Body of pancreas (tissue), 4 donors: ENCODE results near the gene OR10H3.

Source experiments
- POLR2A ChIP-seq, 3 donors: fragments of 450-650 bp; IDR thresholded peaks; one replicate each; pipeline ENCODE4 v1.6.1; 2016; ENCODE audit warnings: antibody characterized with exemption in 3 of 3, mild to moderate bottlenecking in 2 of 3
- TF ChIP-seq, protein P1 (sequence below), 7 experiments: fragments of 450-650 bp in 4 of 7; fragments of 200-600 bp in 3 of 7; sonication (generic) in 3 of 7; IDR thresholded peaks; one replicate each; pipeline ENCODE4 v1.5.1; 2016 to 2019; ENCODE audit warnings: antibody characterized with exemption in 7 of 7

DNA sequence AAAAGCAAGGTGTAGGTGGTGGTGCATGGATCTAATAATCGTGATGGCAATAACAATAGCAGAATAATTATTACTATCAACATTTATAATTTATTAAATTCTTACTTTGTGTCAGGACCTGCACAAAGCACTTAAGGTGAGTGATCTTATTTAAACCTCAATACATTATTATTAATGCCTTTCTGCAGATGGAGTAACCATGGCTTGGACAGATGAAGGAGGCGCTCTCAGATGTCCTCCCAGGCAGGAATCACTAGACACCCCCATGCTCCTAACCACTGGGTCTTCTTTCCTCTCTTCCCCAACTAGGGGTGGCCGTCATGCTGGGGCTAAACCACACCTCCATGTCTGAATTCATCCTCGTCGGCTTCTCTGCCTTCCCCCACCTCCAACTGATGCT is 10.1 kb upstream of the OR10H3 start, which contains the start of gene OR10H2:
- TF ChIP-seq, protein P1, sequence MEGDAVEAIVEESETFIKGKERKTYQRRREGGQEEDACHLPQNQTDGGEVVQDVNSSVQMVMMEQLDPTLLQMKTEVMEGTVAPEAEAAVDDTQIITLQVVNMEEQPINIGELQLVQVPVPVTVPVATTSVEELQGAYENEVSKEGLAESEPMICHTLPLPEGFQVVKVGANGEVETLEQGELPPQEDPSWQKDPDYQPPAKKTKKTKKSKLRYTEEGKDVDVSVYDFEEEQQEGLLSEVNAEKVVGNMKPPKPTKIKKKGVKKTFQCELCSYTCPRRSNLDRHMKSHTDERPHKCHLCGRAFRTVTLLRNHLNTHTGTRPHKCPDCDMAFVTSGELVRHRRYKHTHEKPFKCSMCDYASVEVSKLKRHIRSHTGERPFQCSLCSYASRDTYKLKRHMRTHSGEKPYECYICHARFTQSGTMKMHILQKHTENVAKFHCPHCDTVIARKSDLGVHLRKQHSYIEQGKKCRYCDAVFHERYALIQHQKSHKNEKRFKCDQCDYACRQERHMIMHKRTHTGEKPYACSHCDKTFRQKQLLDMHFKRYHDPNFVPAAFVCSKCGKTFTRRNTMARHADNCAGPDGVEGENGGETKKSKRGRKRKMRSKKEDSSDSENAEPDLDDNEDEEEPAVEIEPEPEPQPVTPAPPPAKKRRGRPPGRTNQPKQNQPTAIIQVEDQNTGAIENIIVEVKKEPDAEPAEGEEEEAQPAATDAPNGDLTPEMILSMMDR (IDR thresholded peaks at IDR 0.05), result no peak
- no peak for TF ChIP-seq POLR2A (IDR thresholded peaks at IDR 0.05)
